HG03097 (cell line): ENCODE data around the gene CYREN.
A peak's percentile ranks its signal among the peaks of the same experiment; 100 is the strongest.
"Not testable (repeated sequence)": the region's sequence is repeated elsewhere in the genome, so short reads cannot be mapped to it uniquely, and the experiment has no call there.

Experiments
- ATAC-seq: cut with Tn5 transposase; IDR thresholded peaks from one replicate; pipeline ENCODE4 v1.9.1; 2021; ENCODE audit not compliant: unreplicated experiment, low FRiP score

Gene CYREN

DNA sequence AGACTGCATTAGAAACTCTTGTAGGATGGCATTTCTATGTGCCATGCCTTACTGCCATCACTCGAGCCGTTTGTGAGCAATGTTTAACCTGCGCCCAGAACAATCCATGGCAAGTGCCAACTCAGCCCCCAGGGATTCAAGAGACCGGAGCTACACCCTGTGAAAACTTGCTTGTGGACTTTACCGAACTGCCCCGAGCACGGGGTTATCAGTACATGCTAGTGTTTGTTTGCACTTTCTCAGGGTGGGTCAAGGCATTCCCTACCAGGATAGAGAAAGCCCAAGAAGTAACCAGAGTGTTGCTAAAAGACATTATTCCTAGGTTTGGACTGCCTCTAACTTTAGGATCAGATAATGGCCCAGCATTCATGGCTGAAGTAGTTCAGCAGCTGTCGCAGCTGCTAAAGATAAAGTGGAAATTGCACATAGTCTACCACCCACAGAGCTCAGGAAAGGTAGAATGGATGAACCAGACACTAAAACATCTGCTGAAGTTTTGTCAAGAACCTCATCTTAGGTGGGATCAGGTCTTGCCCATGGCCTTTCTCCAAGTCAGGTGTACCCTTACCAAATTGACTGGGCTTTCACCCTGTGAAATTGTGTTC is 8.9 kb upstream of the CYREN start:
- ATAC-seq = no peak

DNA sequence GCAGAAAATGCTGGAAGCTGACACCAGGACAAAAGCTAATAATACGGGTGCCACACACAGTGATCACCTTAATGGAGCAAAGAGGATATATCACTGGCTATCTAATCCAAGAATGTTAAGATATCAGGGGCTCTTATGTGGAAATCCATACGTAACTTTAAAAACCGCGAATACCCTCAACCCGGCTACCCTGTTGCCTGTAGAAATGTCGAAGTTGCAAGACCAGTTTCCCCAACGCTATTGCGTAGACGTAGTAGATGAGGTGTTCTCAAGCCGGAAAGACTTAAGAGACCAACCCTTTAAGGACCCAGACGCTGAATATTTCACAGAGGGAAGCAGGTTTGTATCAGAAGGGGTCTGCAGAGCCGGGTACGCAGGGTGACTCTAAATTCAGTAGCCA is 7.9 kb upstream of the CYREN start:
- no peak for ATAC-seq

DNA sequence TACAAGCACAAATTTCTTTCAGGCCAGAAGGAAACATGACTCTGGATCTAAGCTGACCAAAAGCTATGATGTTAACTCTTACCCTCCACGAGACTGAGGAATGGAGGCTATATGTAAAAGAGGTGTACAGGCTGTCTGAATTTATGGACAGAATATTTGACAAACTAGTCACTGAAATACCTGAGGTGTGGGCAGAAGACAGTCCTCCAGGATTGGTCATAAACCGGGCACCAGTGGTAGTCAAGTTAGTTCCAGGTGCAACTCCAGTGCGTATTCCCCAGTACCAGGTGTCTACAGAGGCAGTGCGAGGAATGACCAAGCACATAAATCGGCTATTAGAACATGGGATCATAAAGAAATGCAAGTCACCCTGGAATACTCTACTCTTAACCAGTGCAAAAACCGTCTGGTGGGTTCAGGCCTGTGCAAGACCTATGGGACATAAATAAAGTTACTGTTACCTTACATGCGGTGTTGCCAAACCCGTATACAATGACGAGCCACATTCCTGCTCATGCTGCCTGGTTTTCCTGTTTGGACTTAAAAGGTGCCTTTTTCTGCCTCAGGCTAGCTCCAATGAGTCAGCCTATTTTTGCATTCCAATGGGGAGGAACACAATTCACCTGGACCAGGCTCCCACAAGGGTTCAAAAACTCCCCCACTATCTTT is 6.7 kb upstream of the CYREN start:
- ATAC-seq = no peak

DNA sequence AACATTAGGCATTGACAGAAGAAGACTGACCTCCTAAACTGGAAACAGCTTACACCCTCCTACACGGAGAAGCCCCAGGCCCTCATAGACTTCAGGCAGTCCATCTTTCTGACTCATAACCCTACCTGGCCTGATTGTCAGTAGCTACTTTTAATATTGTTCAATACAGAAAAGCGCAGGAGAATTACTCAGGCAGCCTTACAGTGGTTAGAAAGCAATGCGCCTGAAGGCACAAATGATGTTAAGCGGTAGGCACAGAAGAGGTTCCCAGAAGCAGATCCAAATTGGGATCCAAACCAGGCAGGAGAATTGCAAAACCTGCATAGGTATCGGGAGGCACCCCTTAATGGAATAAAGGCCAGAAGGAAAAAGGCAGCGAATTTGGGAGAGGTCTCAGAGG is 5.4 kb upstream of the CYREN start:
- no peak for ATAC-seq

DNA sequence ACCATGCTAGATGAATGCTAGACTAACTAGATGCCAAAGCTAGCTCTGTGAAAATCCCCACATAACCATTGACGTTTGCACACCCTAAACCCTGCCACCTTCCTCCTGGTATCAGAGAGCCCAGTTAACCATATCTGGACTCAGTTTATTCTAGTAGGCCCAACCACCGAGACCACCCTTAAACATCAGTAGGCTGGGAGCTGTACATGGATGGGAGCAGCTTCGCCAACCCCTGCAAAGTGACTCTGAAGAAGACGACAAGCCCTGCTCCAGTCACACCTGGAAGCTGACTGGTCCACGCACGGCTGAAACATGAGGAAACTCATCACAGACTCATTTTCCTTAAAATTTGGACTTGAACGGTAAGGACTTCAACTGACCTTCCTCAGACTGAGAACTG is 4.4 kb upstream of the CYREN start:
- ATAC-seq = no peak

DNA sequence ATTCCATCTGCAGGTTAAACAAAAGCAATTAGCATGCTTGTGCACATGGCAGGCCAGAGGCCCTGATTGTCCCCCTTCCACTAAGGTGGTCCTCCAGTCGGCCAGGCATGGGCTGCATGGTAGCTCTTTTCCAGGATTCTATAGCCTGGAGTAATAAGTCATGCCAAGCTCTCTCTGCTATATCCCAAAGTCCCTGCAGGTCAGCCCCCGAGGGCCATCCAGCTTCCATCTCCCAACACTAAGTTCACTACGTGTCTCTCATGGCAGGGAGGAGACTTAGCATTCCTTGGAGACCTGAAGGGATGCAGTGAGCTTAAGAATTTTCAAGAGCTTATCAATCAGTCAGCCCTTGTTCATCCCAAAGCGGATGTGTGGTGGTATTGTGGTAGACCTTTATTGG is 3.4 kb upstream of the CYREN start:
- ATAC-seq = not testable (repeated sequence)

DNA sequence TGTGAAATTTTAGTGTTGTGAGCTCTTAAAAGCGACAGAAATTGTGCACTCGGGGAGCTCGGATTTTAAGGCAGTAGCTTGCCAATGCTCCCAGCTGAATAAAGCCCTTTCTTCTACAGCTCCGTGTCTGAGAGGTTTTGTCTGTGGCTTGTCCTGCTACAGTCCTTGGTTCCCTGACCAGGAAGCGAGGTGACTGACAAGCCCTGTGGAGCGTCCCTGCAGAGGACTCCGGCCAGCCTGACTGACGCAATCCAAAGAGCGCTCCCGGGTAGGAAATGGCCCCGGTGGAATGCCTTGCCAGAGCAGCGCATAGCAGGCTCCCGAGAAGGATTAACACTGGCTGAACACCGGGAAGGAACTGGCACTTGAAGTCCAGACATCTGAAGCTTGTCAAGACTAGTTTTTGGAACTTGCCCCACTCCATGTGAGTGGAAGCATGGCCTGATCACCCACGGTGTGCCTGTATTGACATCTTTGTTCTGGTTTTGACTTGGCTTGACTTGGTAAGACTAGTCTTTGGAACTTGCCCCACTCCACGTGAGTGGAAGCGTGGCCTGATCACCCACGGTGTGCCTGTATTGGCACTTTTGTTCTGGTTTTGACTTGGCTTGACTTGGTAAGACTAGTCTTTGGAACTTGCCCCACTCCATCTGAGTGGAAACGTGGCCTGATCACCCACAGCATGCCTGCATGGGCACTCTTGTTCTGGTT is 1.2 kb upstream of the CYREN start:
- ATAC-seq = not testable (repeated sequence)

DNA sequence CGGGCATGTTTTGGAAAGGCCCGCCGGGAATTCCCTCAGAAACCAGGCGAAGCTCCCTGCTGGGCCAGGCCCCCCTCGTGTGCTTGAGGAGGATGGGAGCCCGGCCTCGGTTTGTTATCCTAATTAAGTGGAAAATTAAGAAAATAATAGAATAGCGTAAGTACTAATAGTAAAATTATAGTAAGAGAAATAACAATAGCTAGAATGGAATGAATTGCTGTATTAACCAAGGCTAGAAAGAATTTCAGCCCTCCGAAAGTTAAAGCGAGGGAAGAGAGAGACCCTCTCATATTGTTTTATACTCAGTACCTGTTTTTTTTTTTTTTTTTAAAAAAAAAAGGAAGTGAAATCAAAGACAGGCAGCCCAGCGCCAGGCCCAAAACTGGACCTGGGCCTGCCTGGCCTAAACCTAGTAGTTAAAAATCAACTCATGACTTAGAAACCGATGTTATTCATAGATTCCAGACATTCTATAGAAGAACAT is 533 bp upstream of the CYREN start:
- peak; percentile 29 for ATAC-seq

DNA sequence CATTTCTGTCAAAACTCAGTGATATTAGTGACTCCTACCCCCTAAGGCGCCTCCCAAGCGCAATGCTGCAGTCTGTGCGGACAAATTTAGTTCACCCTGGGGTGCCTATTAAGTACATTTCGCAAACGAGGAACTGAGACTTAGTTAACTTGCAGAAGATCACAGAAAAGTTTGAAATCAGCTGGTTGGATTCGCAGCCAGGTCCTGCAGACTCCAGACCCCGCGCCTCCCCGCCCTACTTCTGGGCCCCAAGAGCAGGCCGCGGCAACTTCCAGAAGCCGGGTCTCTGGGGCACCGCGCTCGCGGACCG is 588 bp downstream of the CYREN start:
- peak; percentile 0 for ATAC-seq

DNA sequence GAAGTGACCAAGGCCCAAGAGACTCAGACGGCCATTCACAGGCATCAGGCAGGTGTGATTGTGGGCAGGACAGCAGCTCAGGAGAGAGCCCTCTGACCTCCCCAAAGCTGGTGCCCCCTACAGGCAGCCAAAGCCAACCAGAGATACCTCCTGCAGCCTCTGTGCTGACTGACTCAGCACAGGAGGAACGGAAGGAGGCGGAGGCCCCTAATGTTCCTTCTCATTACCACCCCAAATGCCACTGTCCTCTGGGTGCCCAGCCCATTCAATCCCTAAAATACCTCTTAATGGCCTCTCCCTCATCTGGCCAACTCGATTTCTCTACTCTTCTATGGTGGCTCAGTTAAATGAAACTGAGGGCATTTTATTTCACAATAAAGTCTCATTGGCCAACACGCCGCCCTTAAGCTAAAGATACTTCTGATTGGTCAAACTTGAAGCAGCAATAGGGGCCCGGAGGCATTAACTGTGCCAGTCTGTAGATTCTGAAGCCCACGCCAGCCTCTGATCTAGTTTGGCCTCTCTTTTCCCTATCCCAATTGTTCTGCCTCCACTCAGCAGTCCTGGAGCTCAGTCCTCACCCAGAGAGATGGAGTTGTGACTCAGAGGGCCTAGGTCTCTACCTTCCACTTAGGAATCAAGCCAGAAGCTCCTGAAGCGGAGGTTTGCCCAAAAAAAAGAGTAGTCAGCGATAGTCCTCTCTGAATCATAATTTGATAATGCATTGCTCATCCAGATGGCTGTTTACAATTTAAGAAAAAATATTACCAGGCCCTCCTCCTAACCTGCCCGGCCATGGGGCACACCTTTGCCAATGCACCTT is 1.2 kb downstream of the CYREN start:
- ATAC-seq = no peak

DNA sequence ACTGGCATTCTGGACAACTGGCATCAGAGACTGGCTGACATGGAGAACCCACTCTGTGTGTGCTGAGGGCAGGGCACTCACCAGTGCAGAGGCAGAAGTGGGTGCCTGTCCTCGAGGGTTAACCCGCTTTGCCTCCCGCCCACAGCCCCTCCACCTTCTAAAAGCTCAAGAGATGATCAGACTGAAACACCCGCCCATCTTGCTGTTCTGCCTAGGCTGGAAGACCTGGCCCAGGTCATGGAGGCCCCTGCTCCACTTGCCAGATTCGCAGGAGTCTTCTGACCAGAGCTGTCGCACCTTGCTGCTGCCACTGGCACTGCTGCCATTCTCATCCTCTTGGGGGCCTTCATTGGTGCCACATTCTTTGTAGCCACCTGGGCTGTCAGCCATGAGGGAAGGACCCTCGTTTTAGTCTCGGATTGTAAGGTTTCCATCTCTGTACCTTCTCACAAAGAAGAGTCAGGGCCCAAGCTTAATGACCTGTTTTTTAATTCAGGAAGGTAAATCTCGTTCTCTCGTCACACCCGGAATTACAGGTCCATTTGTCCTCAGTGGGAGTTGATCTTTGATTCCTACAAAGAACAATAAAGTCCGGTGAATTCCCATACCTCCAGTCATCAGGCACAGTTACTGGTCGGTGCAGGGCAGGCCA is 1.9 kb downstream of the CYREN start:
- no peak for ATAC-seq

DNA sequence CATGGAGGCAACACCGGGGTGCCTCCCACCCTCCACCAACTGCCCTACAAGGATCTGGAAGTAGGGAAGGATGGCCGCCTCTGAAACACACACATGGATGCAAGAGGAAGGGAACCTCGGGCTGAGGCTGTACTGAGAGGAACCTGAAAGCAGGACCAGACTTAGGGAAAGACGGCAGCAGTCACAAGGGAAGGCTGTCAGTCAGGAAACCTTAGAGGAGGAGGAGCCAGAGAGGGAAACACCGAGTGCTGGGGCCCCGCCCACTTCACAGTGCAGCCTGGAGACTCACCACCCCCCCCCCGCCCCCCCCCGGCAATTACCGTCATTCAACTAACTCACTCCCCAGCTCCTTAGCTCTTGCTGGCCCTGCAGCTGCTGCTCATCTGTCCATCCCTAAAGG is 2.5 kb downstream of the CYREN start:
- ATAC-seq = no peak

DNA sequence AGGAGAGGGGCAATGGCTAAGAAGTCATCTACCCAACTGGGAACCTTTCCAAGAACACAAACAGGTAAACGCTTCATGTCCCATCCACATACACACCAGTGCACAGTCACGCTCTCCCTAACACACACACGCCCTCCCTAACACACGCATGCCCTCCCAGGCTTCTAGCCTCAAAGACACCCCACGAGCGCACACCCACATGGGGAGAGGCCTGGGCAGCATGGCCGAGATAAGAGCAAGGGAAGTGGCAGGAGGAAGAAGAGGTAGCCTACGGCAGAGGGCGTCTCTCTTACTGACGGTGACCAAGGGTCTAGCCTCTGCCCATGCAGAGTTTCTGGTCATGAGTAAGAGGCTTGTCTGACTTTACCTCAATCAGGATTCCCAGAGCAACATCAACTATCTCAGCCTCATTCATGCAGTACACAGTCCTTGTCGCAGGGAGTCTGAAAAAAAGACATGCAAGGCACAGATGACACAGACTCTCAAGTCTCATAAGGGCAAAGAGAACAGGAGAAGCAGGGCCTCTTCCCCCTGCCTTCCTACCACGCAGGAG is 3.1 kb downstream of the CYREN start:
- no peak for ATAC-seq

DNA sequence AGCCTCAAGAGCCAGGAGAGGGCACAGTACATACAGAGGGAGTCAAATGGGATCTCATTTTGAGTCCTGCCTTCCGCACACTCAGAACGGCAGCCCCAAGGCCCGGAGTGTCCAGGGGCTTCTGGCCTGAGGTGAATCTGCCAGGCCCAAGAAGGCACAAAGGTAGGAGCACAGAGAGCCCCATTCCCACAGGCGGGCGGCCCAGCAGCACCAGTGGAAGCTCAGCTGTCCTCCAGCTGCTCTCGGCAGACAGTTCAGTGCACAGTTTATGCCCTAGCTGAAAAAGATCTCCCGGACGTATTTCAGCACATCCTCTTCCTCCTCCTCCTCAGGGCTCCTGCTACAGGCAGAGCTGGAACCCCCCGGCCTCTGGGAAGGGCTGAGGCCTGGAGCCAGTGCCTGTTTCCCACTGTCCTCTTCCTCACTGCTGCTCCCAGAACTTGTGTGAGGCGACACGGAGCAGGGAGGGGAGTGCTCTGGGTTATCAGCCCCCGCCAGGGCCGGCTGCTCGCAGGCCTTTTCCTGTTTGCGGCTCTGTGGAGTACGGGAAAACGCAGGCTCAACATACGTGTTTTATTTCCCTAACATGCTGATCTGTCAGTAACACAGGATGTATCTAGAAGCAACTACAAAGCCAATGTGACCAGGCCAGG is 4.0 kb downstream of the CYREN start:
- ATAC-seq = no peak

DNA sequence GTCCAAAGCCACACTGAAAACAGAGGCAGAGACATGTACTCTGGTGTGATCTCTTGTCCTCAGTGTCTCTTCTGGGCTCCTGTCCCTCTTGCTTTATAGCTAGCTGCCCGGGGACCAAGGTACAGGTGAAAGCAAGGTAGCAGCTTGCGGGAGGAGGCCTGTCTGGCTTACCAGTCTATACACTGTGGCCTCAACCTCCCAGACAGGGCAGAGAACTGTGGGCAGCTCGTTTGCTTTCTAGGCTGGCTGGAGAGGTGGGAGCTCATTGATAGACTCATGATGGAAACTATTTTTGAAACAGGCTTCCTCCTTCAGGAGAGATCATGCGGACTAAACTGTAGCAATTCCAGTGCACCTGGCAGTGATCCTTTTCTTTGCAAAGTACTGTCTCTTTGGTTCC is 4.6 kb downstream of the CYREN start:
- no peak for ATAC-seq

DNA sequence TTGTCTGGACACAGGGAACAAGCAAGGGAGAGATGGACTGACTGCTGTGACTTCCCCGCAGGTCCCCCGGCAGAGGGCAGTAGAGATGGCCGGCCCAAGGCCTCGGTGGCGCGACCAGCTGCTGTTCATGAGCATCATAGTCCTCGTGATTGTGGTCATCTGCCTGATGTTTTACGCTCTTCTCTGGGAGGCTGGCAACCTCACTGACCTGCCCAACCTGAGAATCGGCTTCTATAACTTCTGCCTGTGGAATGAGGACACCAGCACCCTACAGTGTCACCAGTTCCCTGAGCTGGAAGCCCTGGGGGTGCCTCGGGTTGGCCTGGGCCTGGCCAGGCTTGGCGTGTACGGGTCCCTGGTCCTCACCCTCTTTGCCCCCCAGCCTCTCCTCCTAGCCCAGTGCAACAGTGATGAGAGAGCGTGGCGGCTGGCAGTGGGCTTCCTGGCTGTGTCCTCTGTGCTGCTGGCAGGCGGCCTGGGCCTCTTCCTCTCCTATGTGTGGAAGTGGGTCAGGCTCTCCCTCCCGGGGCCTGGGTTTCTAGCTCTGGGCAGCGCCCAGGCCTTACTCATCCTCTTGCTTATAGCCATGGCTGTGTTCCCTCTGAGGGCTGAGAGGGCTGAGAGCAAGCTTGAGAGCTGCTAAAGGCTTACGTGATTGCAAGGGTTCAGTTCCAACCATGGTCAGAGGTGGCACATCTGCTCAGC is 6.0 kb downstream of the CYREN start:
- no peak for ATAC-seq

DNA sequence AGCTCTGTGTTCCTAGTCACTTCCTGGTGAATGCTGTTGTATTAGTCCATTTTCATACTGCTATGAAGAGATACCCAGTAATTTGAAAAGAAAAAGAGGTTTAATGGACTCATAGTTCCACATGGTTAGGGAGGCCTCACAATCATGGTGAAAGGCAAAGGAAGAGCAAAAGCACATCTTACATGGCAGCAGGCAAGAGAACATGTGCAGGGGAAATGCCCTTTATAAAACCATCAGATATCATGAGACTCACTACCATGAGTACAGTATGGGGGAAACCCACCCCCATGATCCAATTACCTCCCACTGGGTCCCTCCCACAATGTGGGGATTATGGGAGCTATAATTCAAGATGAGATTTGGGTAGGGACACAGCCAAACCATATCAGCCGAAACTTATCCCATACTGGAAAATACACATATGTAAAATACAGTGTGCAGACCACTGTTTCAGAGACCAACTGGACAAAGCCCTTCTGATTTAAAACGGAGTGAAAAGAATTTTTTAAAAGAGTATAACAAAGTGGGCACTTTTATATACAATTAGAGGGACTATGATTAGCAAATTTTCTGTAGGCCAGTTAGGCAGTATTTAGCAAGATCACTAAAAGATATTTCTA is 8.0 kb downstream of the CYREN start:
- ATAC-seq = no peak

DNA sequence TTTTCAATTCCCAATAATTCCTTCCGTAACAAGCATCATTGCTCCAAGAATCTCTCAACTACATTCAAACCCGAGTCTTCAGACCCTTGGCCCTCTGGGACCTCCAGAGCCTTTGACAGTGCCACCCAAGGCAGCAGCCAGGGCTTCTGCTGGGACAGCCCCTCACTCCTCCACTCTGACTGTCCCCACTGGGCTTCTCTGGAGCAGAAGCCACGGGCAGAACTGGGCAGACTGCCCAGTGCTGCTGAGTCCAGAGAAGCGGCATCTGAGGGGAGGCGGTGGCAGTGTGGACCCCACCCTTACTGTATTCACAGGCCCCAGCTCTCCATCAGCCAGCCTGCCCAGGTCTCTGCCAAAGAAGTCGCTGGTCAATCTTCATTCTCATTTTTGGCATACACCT is 8.8 kb downstream of the CYREN start:
- no peak for ATAC-seq
